ENCODE results near the gene DEFB113.

DEFB113 gene

GRCh38 chr6:49919935-49920644, 49.3 kb downstream of the DEFB113 start:
- DNase-seq (ENCODE audit: low spot score): no peak
- no peak for TF ChIP-seq CTCF (IDR thresholded peaks at IDR 0.05)
- Histone ChIP-seq H3K27ac (no peak overlapping the region), H3K4me3 (no peak overlapping the region)

- H3K27ac ChIP-seq: no peak overlapping the region
- no peak overlapping the region for H3K4me3 ChIP-seq
- DNase-seq (ENCODE audit: low spot score): no peak
- TF ChIP-seq CTCF (IDR thresholded peaks at IDR 0.05): no peak
Observed at GRCh38 chr6:49919261-49919660, 50.2 kb downstream of the DEFB113 start.

- Histone ChIP-seq H3K4me3 (no peak overlapping the region), H3K27ac (no peak overlapping the region)
- TF ChIP-seq CTCF (IDR thresholded peaks at IDR 0.05): no peak
- no peak for DNase-seq (ENCODE audit: low spot score)
Observed at GRCh38 chr6:49918787-49919186, 50.6 kb downstream of the DEFB113 start.
